KMS-11 (cell line): ENCODE data around the gene KRTCAP2.
A peak's percentile ranks its signal among the peaks of the same experiment; 100 is the strongest.
"Not testable (repeated sequence)": the region's sequence is repeated elsewhere in the genome, so short reads cannot be mapped to it uniquely, and the experiment has no call there.

Source experiments
- H2AFZ ChIP-seq: fragments of 200-600 bp; sonication (generic); 2 replicates; pipeline ENCODE4 v1.6.1; 2016; ENCODE audit warnings: antibody characterized with exemption, mixed run types, low read depth
- H3K27ac ChIP-seq: fragments of 200-600 bp; sonication (generic); 2 replicates; pipeline ENCODE4 v1.6.1; 2016; ENCODE audit warnings: mild to moderate bottlenecking, mixed run types
- H3K27me3 ChIP-seq: fragments of 200-600 bp; sonication (generic); 2 replicates; pipeline ENCODE4 v1.6.1; 2017; ENCODE audit warnings: mild to moderate bottlenecking, low read depth, mixed run types, moderate library complexity; ENCODE audit not compliant: insufficient read depth
- H3K36me3 ChIP-seq: fragments of 200-600 bp; sonication (generic); 2 replicates; pipeline ENCODE4 v1.6.1; 2017; ENCODE audit warnings: mild to moderate bottlenecking, mixed run types; ENCODE audit not compliant: insufficient read depth
- H3K4me1 ChIP-seq: fragments of 200-600 bp; sonication (generic); 2 replicates; pipeline ENCODE4 v1.6.1; 2016; ENCODE audit warnings: mild to moderate bottlenecking, low read depth, mixed run types; ENCODE audit not compliant: poor library complexity, severe bottlenecking
- H3K4me2 ChIP-seq: fragments of 200-600 bp; sonication (generic); 2 replicates; pipeline ENCODE4 v1.7.0; 2016; ENCODE audit warnings: mild to moderate bottlenecking, mixed run types
- H3K4me3 ChIP-seq: fragments of 200-600 bp; sonication (generic); IDR thresholded peaks from 2 replicates; pipeline ENCODE4 v1.6.1; 2017; ENCODE audit warnings: low read depth, low read length, mixed read lengths; ENCODE audit not compliant: insufficient read depth
- H3K79me2 ChIP-seq: fragments of 200-600 bp; sonication (generic); 2 replicates; pipeline ENCODE4 v1.6.1; 2016; ENCODE audit warnings: low read depth, mixed run types; ENCODE audit not compliant: insufficient read depth
- H3K9ac ChIP-seq: fragments of 200-600 bp; sonication (generic); 2 replicates; pipeline ENCODE4 v1.6.1; 2016; ENCODE audit warnings: mild to moderate bottlenecking, mixed run types
- H4K20me1 ChIP-seq: fragments of 200-600 bp; sonication (generic); 2 replicates; pipeline ENCODE4 v1.6.1; 2016; ENCODE audit warnings: mild to moderate bottlenecking, mixed run types; ENCODE audit not compliant: insufficient read depth
- CTCF ChIP-seq: fragments of 200-600 bp; sonication (generic); conservative IDR thresholded peaks from 2 replicates; pipeline ENCODE4 v1.6.1; 2017; ENCODE audit warnings: low read depth, mild to moderate bottlenecking, antibody characterized with exemption, low read length, moderate library complexity, mixed read lengths

Gene KRTCAP2

GRCh38 chr1:155168456-155169210 is 4.5 kb downstream of the KRTCAP2 start:
- Histone ChIP-seq H2AFZ (no peak overlapping the region), H3K36me3 (no peaks in the 10 kb centered on the region; the same call in 1 of the 2 replicates), H4K20me1 (no peaks in the 10 kb centered on the region), H3K4me2 (no peak overlapping the region), H3K27me3 (no peaks in the 10 kb centered on the region), H3K4me1 (peaks cover 22% of the 10 kb centered on the region), H3K9ac (no peak overlapping the region), H3K27ac (no peak overlapping the region), H3K4me3 (no peak overlapping the region), H3K79me2 (peaks cover 18% of the 10 kb centered on the region)
- TF ChIP-seq CTCF, result no peak

- peak overlapping the region; percentile 47; the same call in 1 of the 2 replicates for H2AFZ ChIP-seq
- not testable (repeated sequence) for H3K27me3 ChIP-seq, H4K20me1 ChIP-seq, H3K9ac ChIP-seq, H3K36me3 ChIP-seq, H3K27ac ChIP-seq
- peak overlapping the region; percentile 46; the same call in 1 of the 2 replicates for H3K4me2 ChIP-seq
- H3K4me3 ChIP-seq, result peak overlapping the region; percentile 90
- H3K79me2 ChIP-seq, result peaks cover 18% of the 10 kb centered on the region
- H3K4me1 ChIP-seq, result peaks cover 20% of the 10 kb centered on the region
- TF ChIP-seq CTCF, result peak; percentile 76
These were observed 5.0 kb downstream of the KRTCAP2 start for GRCh38 chr1:155168105-155168445.

- peak overlapping the region; percentile 46 for H3K4me2 ChIP-seq
- peak overlapping the region; percentile 47 for H2AFZ ChIP-seq
- peaks cover 11% of the 10 kb centered on the region for H3K79me2 ChIP-seq
- H4K20me1 ChIP-seq, result no peaks in the 10 kb centered on the region
- no peak overlapping the region for H3K27ac ChIP-seq
- H3K4me3 ChIP-seq, result peak overlapping the region; percentile 90
- TF ChIP-seq CTCF, result peak; percentile 100
- H3K27me3 ChIP-seq, result no peaks in the 10 kb centered on the region
- H3K4me1 ChIP-seq, result peaks cover 19% of the 10 kb centered on the region
- H3K36me3 ChIP-seq, result no peaks in the 10 kb centered on the region; the same call in 1 of the 2 replicates
- no peak overlapping the region for H3K9ac ChIP-seq
These were observed 5.7 kb downstream of the KRTCAP2 start for GRCh38 chr1:155167166-155168104.

- no peak overlapping the region for H3K4me3 ChIP-seq
- H2AFZ ChIP-seq, result peak overlapping the region; percentile 12; the same call in 1 of the 2 replicates
- no peaks in the 10 kb centered on the region; the same call in 1 of the 2 replicates for H3K36me3 ChIP-seq
- H3K4me1 ChIP-seq, result peaks cover 11% of the 10 kb centered on the region
- H4K20me1 ChIP-seq, result no peaks in the 10 kb centered on the region
- H3K4me2 ChIP-seq, result no peak overlapping the region
- no peak overlapping the region for H3K9ac ChIP-seq
- peaks cover 3% of the 10 kb centered on the region; the same call in 1 of the 2 replicates for H3K79me2 ChIP-seq
- no peak for TF ChIP-seq CTCF
- no peak overlapping the region for H3K27ac ChIP-seq
- no peaks in the 10 kb centered on the region for H3K27me3 ChIP-seq
These were observed 6.5 kb downstream of the KRTCAP2 start for GRCh38 chr1:155166471-155167165.
